ENCODE results near the gene KIF13A.

KIF13A gene

GRCh38 chr6:17877196-17877894, 110.1 kb downstream of the KIF13A start:
- Mint-ChIP-seq H3K4me3 (no peak overlapping the region), H3K27ac (no peak overlapping the region), H3K4me1 (no peaks in the 10 kb centered on the region), H3K9me3 (no peaks in the 10 kb centered on the region), H3K27me3 (peaks cover 21% of the 10 kb centered on the region), H3K36me3 (ENCODE audit: low read depth) (no peaks in the 10 kb centered on the region)
- no peak for ATAC-seq
- no peak for DNase-seq

- ATAC-seq (no peak), DNase-seq (no peak)
- H3K27me3 Mint-ChIP-seq, result peaks cover 20% of the 10 kb centered on the region
- H3K27ac Mint-ChIP-seq, result no peak overlapping the region
- H3K4me1 Mint-ChIP-seq, result no peaks in the 10 kb centered on the region
- H3K36me3 Mint-ChIP-seq (ENCODE audit: low read depth), result no peaks in the 10 kb centered on the region
- H3K9me3 Mint-ChIP-seq, result no peaks in the 10 kb centered on the region
- no peak overlapping the region for H3K4me3 Mint-ChIP-seq
These were observed 112.7 kb downstream of the KIF13A start for GRCh38 chr6:17874753-17875152.

GRCh38 chr6:17872908-17873307, 114.5 kb downstream of the KIF13A start:
- Mint-ChIP-seq H3K4me3 (no peak overlapping the region), H3K4me1 (no peaks in the 10 kb centered on the region), H3K27ac (no peak overlapping the region), H3K9me3 (no peaks in the 10 kb centered on the region), H3K27me3 (peaks cover 20% of the 10 kb centered on the region), H3K36me3 (ENCODE audit: low read depth) (no peaks in the 10 kb centered on the region)
- ATAC-seq (no peak), DNase-seq (no peak)

GRCh38 chr6:17871836-17872235, 115.6 kb downstream of the KIF13A start:
- H3K27ac Mint-ChIP-seq, result no peak overlapping the region
- H3K27me3 Mint-ChIP-seq, result peaks cover 16% of the 10 kb centered on the region
- H3K4me1 Mint-ChIP-seq, result no peaks in the 10 kb centered on the region
- H3K4me3 Mint-ChIP-seq, result no peak overlapping the region
- H3K9me3 Mint-ChIP-seq, result no peaks in the 10 kb centered on the region
- ATAC-seq (no peak), DNase-seq (no peak)
- no peaks in the 10 kb centered on the region for H3K36me3 Mint-ChIP-seq (ENCODE audit: low read depth)

GRCh38 chr6:17871189-17871519, 116.3 kb downstream of the KIF13A start:
- no peaks in the 10 kb centered on the region for H3K36me3 Mint-ChIP-seq (ENCODE audit: low read depth)
- H3K4me1 Mint-ChIP-seq, result no peaks in the 10 kb centered on the region
- H3K27ac Mint-ChIP-seq, result no peak overlapping the region
- DNase-seq, result no peak
- no peak overlapping the region for H3K4me3 Mint-ChIP-seq
- H3K9me3 Mint-ChIP-seq, result no peaks in the 10 kb centered on the region
- ATAC-seq, result no peak
- peaks cover 11% of the 10 kb centered on the region for H3K27me3 Mint-ChIP-seq

GRCh38 chr6:17870300-17871188, 116.9 kb downstream of the KIF13A start:
- ATAC-seq (no peak), DNase-seq (no peak)
- H3K27ac Mint-ChIP-seq, result no peak overlapping the region
- no peaks in the 10 kb centered on the region for H3K9me3 Mint-ChIP-seq
- H3K27me3 Mint-ChIP-seq, result peaks cover 11% of the 10 kb centered on the region
- no peak overlapping the region for H3K4me3 Mint-ChIP-seq
- no peaks in the 10 kb centered on the region for H3K36me3 Mint-ChIP-seq (ENCODE audit: low read depth)
- H3K4me1 Mint-ChIP-seq, result no peaks in the 10 kb centered on the region

GRCh38 chr6:17869753-17870050, 117.7 kb downstream of the KIF13A start:
- Mint-ChIP-seq H3K27me3 (peaks cover 11% of the 10 kb centered on the region), H3K4me3 (no peak overlapping the region), H3K4me1 (no peaks in the 10 kb centered on the region), H3K9me3 (no peaks in the 10 kb centered on the region), H3K36me3 (ENCODE audit: low read depth) (no peaks in the 10 kb centered on the region), H3K27ac (no peak overlapping the region)
- ATAC-seq, result no peak
- no peak for DNase-seq

- Mint-ChIP-seq H3K4me3 (no peak overlapping the region), H3K4me1 (no peaks in the 10 kb centered on the region), H3K27ac (no peak overlapping the region), H3K27me3 (peaks cover 11% of the 10 kb centered on the region), H3K36me3 (ENCODE audit: low read depth) (no peaks in the 10 kb centered on the region), H3K9me3 (no peaks in the 10 kb centered on the region)
- DNase-seq (no peak), ATAC-seq (no peak)
These were observed 118.3 kb downstream of the KIF13A start for GRCh38 chr6:17869010-17869752.

GRCh38 chr6:17867880-17868279, 119.6 kb downstream of the KIF13A start:
- Mint-ChIP-seq H3K4me3 (no peak overlapping the region), H3K36me3 (ENCODE audit: low read depth) (no peaks in the 10 kb centered on the region), H3K27ac (no peak overlapping the region), H3K4me1 (no peaks in the 10 kb centered on the region), H3K27me3 (peaks cover 11% of the 10 kb centered on the region), H3K9me3 (no peaks in the 10 kb centered on the region)
- no peak for DNase-seq
- ATAC-seq, result no peak

- Mint-ChIP-seq H3K4me3 (no peak overlapping the region), H3K9me3 (no peaks in the 10 kb centered on the region), H3K27ac (no peak overlapping the region), H3K4me1 (no peaks in the 10 kb centered on the region), H3K27me3 (peaks cover 11% of the 10 kb centered on the region), H3K36me3 (ENCODE audit: low read depth) (no peaks in the 10 kb centered on the region)
- ATAC-seq (no peak), DNase-seq (no peak)
These were observed 120.5 kb downstream of the KIF13A start for GRCh38 chr6:17866876-17867444.

GRCh38 chr6:17865798-17866725, 121.4 kb downstream of the KIF13A start:
- DNase-seq (no peak), ATAC-seq (no peak)
- H3K9me3 Mint-ChIP-seq, result no peaks in the 10 kb centered on the region
- H3K27me3 Mint-ChIP-seq, result peaks cover 7% of the 10 kb centered on the region
- H3K27ac Mint-ChIP-seq, result no peak overlapping the region
- no peaks in the 10 kb centered on the region for H3K36me3 Mint-ChIP-seq (ENCODE audit: low read depth)
- no peak overlapping the region for H3K4me3 Mint-ChIP-seq
- no peaks in the 10 kb centered on the region for H3K4me1 Mint-ChIP-seq

GRCh38 chr6:17865243-17865642, 122.2 kb downstream of the KIF13A start:
- Mint-ChIP-seq H3K4me3 (no peak overlapping the region), H3K27me3 (peaks cover 7% of the 10 kb centered on the region), H3K27ac (no peak overlapping the region), H3K36me3 (ENCODE audit: low read depth) (no peaks in the 10 kb centered on the region), H3K9me3 (no peaks in the 10 kb centered on the region), H3K4me1 (no peaks in the 10 kb centered on the region)
- ATAC-seq, result no peak
- DNase-seq, result no peak

- Mint-ChIP-seq H3K36me3 (ENCODE audit: low read depth) (no peaks in the 10 kb centered on the region), H3K9me3 (no peaks in the 10 kb centered on the region), H3K27me3 (peaks cover 4% of the 10 kb centered on the region), H3K27ac (no peak overlapping the region), H3K4me1 (no peaks in the 10 kb centered on the region), H3K4me3 (no peak overlapping the region)
- ATAC-seq (no peak), DNase-seq (no peak)
These were observed 123.3 kb downstream of the KIF13A start for GRCh38 chr6:17863901-17864754.

Data from activated naive CD8-positive, alpha-beta T cell treated with anti-CD3 and anti-CD28 coated beads, Interleukin-2, amount 50 U/mL, for 24 hours (primary cell).